WTC11 (cell line): ENCODE measurements around the gene COL5A1. TPM values are rescaled to one million over a fixed set of nuclear protein-coding genes. Genes with fewer than 3 reads are reported as not detected.

ENCODE experiments used
- ATAC-seq: fragments of 200-7000 bp; cut with Tn5 transposase; 2 replicates; pipeline ENCODE4 v1.10.0; 2021; ENCODE audit warnings: mild to moderate bottlenecking, moderate library complexity
- CTCF ChIA-PET: fragments of 300-600 bp; sonication (Branson Sonifier 250); formaldehyde crosslinking; loops from one replicate; lab custom pipeline; 2021; ENCODE audit warnings: antibody characterized with exemption; lab: Charles Lee
- POLR2A ChIA-PET: fragments of 350-600 bp; sonication (Branson Sonifier 250); formaldehyde crosslinking; loops from one replicate; lab custom pipeline; 2021; ENCODE audit warnings: antibody characterized with exemption; lab: Charles Lee
- DNase-seq: peaks from one replicate; pipeline ENCODE4 v3.0.0; 2021; ENCODE audit warnings: low spot score
- H3K27ac Mint-ChIP-seq: 2 replicates; pipeline ENCODE4 v1.8.0; 2021; ENCODE audit warnings: mixed read lengths
- H3K27me3 Mint-ChIP-seq: 2 replicates; pipeline ENCODE4 v1.8.0; 2021; ENCODE audit warnings: low read depth, mild to moderate bottlenecking, moderate library complexity, mixed read lengths
- H3K36me3 Mint-ChIP-seq: 2 replicates; pipeline ENCODE4 v1.8.0; 2021; ENCODE audit warnings: mixed read lengths
- H3K4me1 Mint-ChIP-seq: 2 replicates; pipeline ENCODE4 v1.8.0; 2022; ENCODE audit warnings: mixed read lengths
- H3K4me3 Mint-ChIP-seq: 2 replicates; pipeline ENCODE4 v1.8.0; 2021; ENCODE audit warnings: mild to moderate bottlenecking, moderate library complexity, mixed read lengths
- H3K9me3 Mint-ChIP-seq: 2 replicates; pipeline ENCODE4 v1.8.0; 2021; ENCODE audit warnings: mixed read lengths
- AR ChIP-seq: fragments of 250-450 bp; sonication (Bioruptor Pico); IDR thresholded peaks from 2 replicates; pipeline ENCODE4 v1.9.0; 2021; ENCODE audit warnings: mild to moderate bottlenecking
- E2F1 ChIP-seq: sonication (generic); formaldehyde crosslinking; IDR thresholded peaks from 2 replicates; pipeline ENCODE4 v1.8.0; 2022; ENCODE audit warnings: mild to moderate bottlenecking, missing genetic modification reagents
- E2F4 ChIP-seq: sonication (generic); formaldehyde crosslinking; IDR thresholded peaks from 2 replicates; pipeline ENCODE4 v1.8.1; 2022; ENCODE audit warnings: low read depth, mild to moderate bottlenecking, moderate library complexity, missing genetic modification reagents, borderline replicate concordance
- EMX1 ChIP-seq: fragments of 250-450 bp; sonication (Bioruptor Pico); IDR thresholded peaks from 2 replicates; pipeline ENCODE4 v1.8.0; 2021; ENCODE audit warnings: mild to moderate bottlenecking
- IRF1 ChIP-seq: sonication (generic); formaldehyde crosslinking; IDR thresholded peaks from 2 replicates; pipeline ENCODE4 v1.8.0; 2023; ENCODE audit warnings: missing genetic modification reagents
- JUN ChIP-seq: sonication (generic); formaldehyde crosslinking; IDR thresholded peaks from 2 replicates; pipeline ENCODE4 v1.8.0; 2023; ENCODE audit warnings: mild to moderate bottlenecking, missing genetic modification reagents
- MLX ChIP-seq: sonication (generic); formaldehyde crosslinking; IDR thresholded peaks from 2 replicates; pipeline ENCODE4 v1.8.1; 2023; ENCODE audit warnings: mild to moderate bottlenecking, missing genetic modification reagents, moderate library complexity
- SOX15 ChIP-seq: fragments of 250-450 bp; sonication (Bioruptor Pico); IDR thresholded peaks from 2 replicates; pipeline ENCODE4 v1.9.0; 2021; ENCODE audit warnings: mild to moderate bottlenecking
- USF1 ChIP-seq: sonication (generic); formaldehyde crosslinking; IDR thresholded peaks from 2 replicates; pipeline ENCODE4 v1.8.0; 2022; ENCODE audit warnings: mild to moderate bottlenecking, missing genetic modification reagents
- USF2 ChIP-seq: sonication (generic); formaldehyde crosslinking; IDR thresholded peaks from 2 replicates; pipeline ENCODE4 v1.8.1; 2023; ENCODE audit warnings: mild to moderate bottlenecking, missing genetic modification reagents, moderate library complexity
- ZBTB21 ChIP-seq: sonication (generic); formaldehyde crosslinking; IDR thresholded peaks from 2 replicates; pipeline ENCODE4 v1.8.1; 2023; ENCODE audit warnings: mild to moderate bottlenecking, missing genetic modification reagents, borderline replicate concordance
- ZNF232 ChIP-seq: sonication (generic); formaldehyde crosslinking; IDR thresholded peaks from 2 replicates; pipeline ENCODE4 v1.8.0; 2022; ENCODE audit warnings: mild to moderate bottlenecking, missing genetic modification reagents
- ZNF281 ChIP-seq: sonication (generic); formaldehyde crosslinking; IDR thresholded peaks from 2 replicates; pipeline ENCODE4 v1.8.0; 2023; ENCODE audit warnings: mild to moderate bottlenecking, missing genetic modification reagents
- ZNF423 ChIP-seq: fragments of 250-450 bp; sonication (Bioruptor Pico); IDR thresholded peaks from 2 replicates; pipeline ENCODE4 v2.1.2; 2022; ENCODE audit warnings: mild to moderate bottlenecking, moderate library complexity
- ZNF425 ChIP-seq: fragments of 250-450 bp; sonication (Bioruptor Pico); conservative IDR thresholded peaks from 2 replicates; pipeline ENCODE4 v1.9.0; 2021; ENCODE audit warnings: mild to moderate bottlenecking
- total RNA-seq: library from RNA; stranded (reverse); gene quantifications from 3 replicates; pipeline ENCODE4 v1.2.3, GENCODE V29; 2021

COL5A1 gene
- total RNA-seq, 1 experiment from 2014 or later = 13.5 TPM

GRCh38 chr9:134796882-134797281 is 155.3 kb downstream of the COL5A1 start:
- no peak overlapping the region for H3K27ac Mint-ChIP-seq
- CTCF ChIA-PET = interaction anchor here (1.5 to 1.9 kb wide), 2 partner anchors 18 to 186 kb away, joined by 4 to 12 read pairs; no protein-coding TSS in a partner anchor
- no peak for ATAC-seq

GRCh38 chr9:134800791-134801339 is 159.3 kb downstream of the COL5A1 start:
- ATAC-seq (no peak), DNase-seq (no peak)
- POLR2A ChIA-PET = no interaction called here
- peaks cover 5% of the 10 kb centered on the region; the same call in 1 of the 2 replicates for H3K4me1 Mint-ChIP-seq
- H3K27ac Mint-ChIP-seq = no peak overlapping the region
- CTCF ChIA-PET = no interaction called here
- H3K27me3 Mint-ChIP-seq = no peaks in the 10 kb centered on the region
- H3K4me3 Mint-ChIP-seq = no peak overlapping the region
- no peaks in the 10 kb centered on the region; the same call in 1 of the 2 replicates for H3K9me3 Mint-ChIP-seq
- H3K36me3 Mint-ChIP-seq = no peaks in the 10 kb centered on the region
- no peak for TF ChIP-seq MLX (CRISPR knock-in tag)
- TF ChIP-seq USF2 = no peak
- TF ChIP-seq E2F4 (CRISPR knock-in tag) = no peak
- TF ChIP-seq ZNF232 = no peak
- TF ChIP-seq JUN (CRISPR knock-in tag) = no peak
- TF ChIP-seq SOX15 (CRISPR knock-in tag) = no peak
- TF ChIP-seq ZBTB21 (CRISPR knock-in tag) = no peak
- TF ChIP-seq, all 79 proteins: peak for 0

More at GRCh38 chr9:134796882-134797281, 155.3 kb downstream of the COL5A1 start:
- no peaks in the 10 kb centered on the region for H3K36me3 Mint-ChIP-seq
- no peaks in the 10 kb centered on the region for H3K27me3 Mint-ChIP-seq
- peaks cover 5% of the 10 kb centered on the region; the same call in 1 of the 2 replicates for H3K4me1 Mint-ChIP-seq
- H3K9me3 Mint-ChIP-seq = no peaks in the 10 kb centered on the region
- TF ChIP-seq ZBTB21 (CRISPR knock-in tag) (no peak), MLX (CRISPR knock-in tag) (no peak), USF1 (CRISPR knock-in tag) (no peak), EMX1 (no peak), ZNF425 (CRISPR knock-in tag) (no peak)
- POLR2A ChIA-PET = no interaction called here
- DNase-seq = no peak
- no peak overlapping the region for H3K4me3 Mint-ChIP-seq

- Mint-ChIP-seq H3K27me3 (no peaks in the 10 kb centered on the region), H3K4me3 (no peak overlapping the region), H3K36me3 (no peaks in the 10 kb centered on the region), H3K9me3 (no peaks in the 10 kb centered on the region; the same call in 1 of the 2 replicates), H3K4me1 (peaks cover 5% of the 10 kb centered on the region; the same call in 1 of the 2 replicates), H3K27ac (no peak overlapping the region)
- ChIA-PET POLR2A (no interaction called here), CTCF (interaction anchor here (1.4 kb wide), 1 partner anchor 180 kb away, joined by 3 read pairs; no protein-coding TSS in a partner anchor)
- ATAC-seq (no peak), DNase-seq (no peak)
- TF ChIP-seq ZNF423 (CRISPR knock-in tag) (no peak), E2F1 (CRISPR knock-in tag) (no peak), ZNF281 (CRISPR knock-in tag) (no peak), IRF1 (CRISPR knock-in tag) (no peak), AR (CRISPR knock-in tag) (no peak)
Measured at GRCh38 chr9:134802216-134802795, 160.7 kb downstream of the COL5A1 start.
